CD4-positive, alpha-beta T cell treated with Interleukin-17A for 4 hours (primary cell): ENCODE data around the gene ZNF343.
"Not testable (repeated sequence)": the region's sequence is repeated elsewhere in the genome, so short reads cannot be mapped to it uniquely, and the experiment has no call there.

Experiments
- DNase-seq: peaks from one replicate; pipeline ENCODE4 v3.0.0-alpha.2; 2020; ENCODE audit warnings: mixed read lengths

Gene ZNF343

GRCh38 chr20:2508631-2509467 lies at the start of gene ZNF343:
ZNF343 (minus strand) TSS chr20:2508915; CDS start chr20:2493895, 15,020 bp downstream.
- DNase-seq, result peak; percentile 79

- no peak for DNase-seq
Measured at GRCh38 chr20:2557873-2558580, 49.3 kb upstream of the ZNF343 start.

- DNase-seq, result no peak
Measured at GRCh38 chr20:2545594-2545993, 36.9 kb upstream of the ZNF343 start.

- DNase-seq, result no peak
Measured at GRCh38 chr20:2544211-2544610, 35.5 kb upstream of the ZNF343 start.

- DNase-seq, result no peak
Measured at GRCh38 chr20:2542361-2542760, 33.6 kb upstream of the ZNF343 start.

GRCh38 chr20:2541940-2542339 lies 33.2 kb upstream of the ZNF343 start:
- no peak for DNase-seq

GRCh38 chr20:2538931-2539720 lies 30.4 kb upstream of the ZNF343 start:
- DNase-seq, result no peak

GRCh38 chr20:2538356-2538755 lies 29.6 kb upstream of the ZNF343 start:
- DNase-seq, result no peak

- DNase-seq, result no peak
Measured at GRCh38 chr20:2537101-2537500, 28.4 kb upstream of the ZNF343 start.

GRCh38 chr20:2536560-2536986 lies 27.9 kb upstream of the ZNF343 start, which contains the start of gene TMC2:
TMC2 (plus strand) TSS chr20:2536573; CDS start chr20:2536622, 49 bp downstream.
- no peak for DNase-seq

- DNase-seq, result no peak
Measured at GRCh38 chr20:2535711-2536559, 27.2 kb upstream of the ZNF343 start.

- no peak for DNase-seq
Measured at GRCh38 chr20:2533118-2533517, 24.4 kb upstream of the ZNF343 start.

- no peak for DNase-seq
Measured at GRCh38 chr20:2528671-2529271, 20.1 kb upstream of the ZNF343 start.

- DNase-seq, result no peak
Measured at GRCh38 chr20:2527762-2528161, 19.0 kb upstream of the ZNF343 start.

GRCh38 chr20:2526218-2526583 lies 17.5 kb upstream of the ZNF343 start:
- not testable (repeated sequence) for DNase-seq

- peak; percentile 63 for DNase-seq
Measured at GRCh38 chr20:2524709-2525506, 16.2 kb upstream of the ZNF343 start.

- DNase-seq, result peak; percentile 95
Measured at GRCh38 chr20:2523919-2524708, 15.4 kb upstream of the ZNF343 start.

- not testable (repeated sequence) for DNase-seq
Measured at GRCh38 chr20:2522826-2523429, 14.2 kb upstream of the ZNF343 start.
